ENCODE measurements around the gene MAPT. TPM values are rescaled to one million over a fixed set of nuclear protein-coding genes. Genes with fewer than 3 reads are reported as not detected.

MAPT gene
- total RNA-seq, 1 donor from 2014 or later: 5.1 TPM

GRCh38 chr17:45847101-45847500 lies 47.3 kb upstream of the MAPT start:
- H3K27ac ChIP-seq: no peak overlapping the region
- no peaks in the 10 kb centered on the region for H3K9me3 ChIP-seq
- no peak for DNase-seq
- ATAC-seq: no peak
- H3K27me3 ChIP-seq: peaks cover under 1% of the 10 kb centered on the region
- intact Hi-C loops (cut with DNase I): no loop called here
- H3K36me3 ChIP-seq: no peaks in the 10 kb centered on the region
- TF ChIP-seq, protein P1, sequence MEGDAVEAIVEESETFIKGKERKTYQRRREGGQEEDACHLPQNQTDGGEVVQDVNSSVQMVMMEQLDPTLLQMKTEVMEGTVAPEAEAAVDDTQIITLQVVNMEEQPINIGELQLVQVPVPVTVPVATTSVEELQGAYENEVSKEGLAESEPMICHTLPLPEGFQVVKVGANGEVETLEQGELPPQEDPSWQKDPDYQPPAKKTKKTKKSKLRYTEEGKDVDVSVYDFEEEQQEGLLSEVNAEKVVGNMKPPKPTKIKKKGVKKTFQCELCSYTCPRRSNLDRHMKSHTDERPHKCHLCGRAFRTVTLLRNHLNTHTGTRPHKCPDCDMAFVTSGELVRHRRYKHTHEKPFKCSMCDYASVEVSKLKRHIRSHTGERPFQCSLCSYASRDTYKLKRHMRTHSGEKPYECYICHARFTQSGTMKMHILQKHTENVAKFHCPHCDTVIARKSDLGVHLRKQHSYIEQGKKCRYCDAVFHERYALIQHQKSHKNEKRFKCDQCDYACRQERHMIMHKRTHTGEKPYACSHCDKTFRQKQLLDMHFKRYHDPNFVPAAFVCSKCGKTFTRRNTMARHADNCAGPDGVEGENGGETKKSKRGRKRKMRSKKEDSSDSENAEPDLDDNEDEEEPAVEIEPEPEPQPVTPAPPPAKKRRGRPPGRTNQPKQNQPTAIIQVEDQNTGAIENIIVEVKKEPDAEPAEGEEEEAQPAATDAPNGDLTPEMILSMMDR (IDR thresholded peaks at IDR 0.05): no peak
- H3K4me3 ChIP-seq: no peak overlapping the region
- no peaks in the 10 kb centered on the region for H3K4me1 ChIP-seq

DNA sequence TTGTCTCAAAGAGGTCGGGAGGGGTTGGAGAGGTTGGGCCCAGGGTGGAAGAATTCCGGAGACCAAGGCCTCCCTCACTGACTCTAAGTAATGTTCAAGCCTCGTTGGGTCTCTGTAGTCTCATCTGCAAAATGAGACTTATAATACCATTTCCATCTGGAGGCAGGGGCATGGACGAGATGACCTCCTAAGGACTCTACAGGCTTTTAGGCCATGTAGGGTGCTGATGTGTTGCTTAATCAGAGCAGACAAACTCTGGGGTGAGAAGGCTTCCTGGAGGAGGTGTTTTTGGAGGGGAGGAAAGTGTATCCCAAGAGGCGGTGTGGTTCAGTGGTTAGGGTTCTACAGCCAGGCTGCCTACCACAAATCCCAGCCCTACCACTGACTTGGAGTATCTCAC lies 46.6 kb upstream of the MAPT start:
- intact Hi-C loops (cut with DNase I): no loop called here
- TF ChIP-seq, protein P1 (IDR thresholded peaks at IDR 0.05): no peak
- no peak overlapping the region for H3K4me3 ChIP-seq
- H3K9me3 ChIP-seq: no peaks in the 10 kb centered on the region
- H3K36me3 ChIP-seq: no peaks in the 10 kb centered on the region
- no peaks in the 10 kb centered on the region for H3K4me1 ChIP-seq
- H3K27ac ChIP-seq: no peak overlapping the region
- ATAC-seq: no peak
- H3K27me3 ChIP-seq: peaks cover 6% of the 10 kb centered on the region
- DNase-seq: no peak

GRCh38 chr17:45848405-45848804 lies 45.9 kb upstream of the MAPT start:
- Histone ChIP-seq H3K9me3 (no peaks in the 10 kb centered on the region), H3K27ac (no peak overlapping the region), H3K4me1 (no peaks in the 10 kb centered on the region), H3K27me3 (peaks cover 11% of the 10 kb centered on the region), H3K4me3 (no peak overlapping the region), H3K36me3 (no peaks in the 10 kb centered on the region)
- TF ChIP-seq, protein P1 (IDR thresholded peaks at IDR 0.05): no peak
- intact Hi-C loops (cut with DNase I): no loop called here
- DNase-seq: no peak
- no peak for ATAC-seq

DNA sequence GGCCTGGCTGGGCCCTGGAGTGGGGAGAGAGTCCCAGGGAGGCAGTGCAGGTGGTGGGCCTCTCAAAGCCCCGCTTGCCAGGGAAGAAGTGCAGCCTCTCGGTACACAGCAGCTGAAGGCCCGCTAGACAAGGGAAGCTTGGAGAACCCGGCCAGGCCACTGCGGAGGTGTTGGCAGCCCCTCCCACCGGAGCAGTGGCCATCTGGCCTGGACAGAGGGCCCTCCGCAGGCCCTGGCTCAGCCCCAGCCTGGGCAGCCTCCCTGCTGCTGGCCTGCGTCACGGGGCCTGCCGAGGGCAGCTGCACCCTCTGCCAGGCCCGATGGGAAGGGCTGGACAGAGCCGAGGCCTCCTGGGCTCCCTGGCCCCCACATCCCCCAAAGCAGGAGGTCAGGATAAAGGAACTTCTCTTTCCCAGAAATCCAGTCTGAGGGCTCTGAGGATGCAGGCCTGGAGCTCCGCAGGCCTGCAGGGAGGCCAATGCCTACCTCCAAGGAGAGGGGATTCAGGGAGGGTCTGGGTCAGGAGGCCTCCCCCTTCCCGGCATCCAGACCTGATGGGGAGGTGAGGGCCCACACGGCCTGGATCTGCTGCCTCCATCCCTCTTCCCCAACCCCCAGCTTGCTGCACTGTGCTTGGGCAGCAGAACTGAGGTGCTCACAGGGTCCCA lies 45.4 kb upstream of the MAPT start:
- Histone ChIP-seq H3K36me3 (no peaks in the 10 kb centered on the region), H3K27me3 (peaks cover 16% of the 10 kb centered on the region), H3K9me3 (no peaks in the 10 kb centered on the region), H3K27ac (no peak overlapping the region), H3K4me1 (no peaks in the 10 kb centered on the region), H3K4me3 (no peak overlapping the region)
- intact Hi-C loops (cut with DNase I): no loop called here
- ATAC-seq (no peak), DNase-seq (no peak)
- TF ChIP-seq, protein P1 (IDR thresholded peaks at IDR 0.05): no peak

DNA sequence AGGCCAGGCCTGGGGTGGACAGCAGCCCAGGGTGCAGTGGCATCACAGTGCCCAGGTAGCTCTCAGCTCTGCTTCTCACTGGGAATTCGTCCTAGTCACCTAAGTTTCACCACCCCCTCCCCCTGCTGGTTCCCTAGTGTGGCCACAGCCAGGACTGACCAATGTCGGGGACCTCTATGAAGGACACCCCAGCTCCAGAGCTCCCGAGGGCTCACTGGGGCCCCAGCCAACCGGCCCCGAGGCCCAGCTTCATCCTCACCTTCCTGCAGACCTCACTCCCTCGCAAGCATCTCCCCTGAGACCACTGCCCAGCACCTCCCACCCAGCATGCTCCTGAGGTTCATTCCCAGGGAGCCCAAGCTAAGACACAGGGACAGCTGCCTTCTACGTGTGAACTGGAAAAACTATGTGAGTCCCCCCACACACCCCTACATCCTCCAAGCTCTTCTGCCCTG lies 44.8 kb upstream of the MAPT start:
- TF ChIP-seq, protein P1 (IDR thresholded peaks at IDR 0.05): no peak

More for the DNA sequence above, 44.8 kb upstream of the MAPT start:
- H3K4me1 ChIP-seq: no peaks in the 10 kb centered on the region
- ATAC-seq: no peak
- H3K4me3 ChIP-seq: no peak overlapping the region
- intact Hi-C loops (cut with DNase I): no loop called here
- no peak overlapping the region for H3K27ac ChIP-seq
- no peaks in the 10 kb centered on the region for H3K36me3 ChIP-seq
- no peak for DNase-seq
- H3K27me3 ChIP-seq: peaks cover 20% of the 10 kb centered on the region
- H3K9me3 ChIP-seq: no peaks in the 10 kb centered on the region
